A673 (cell line): Measurements from ENCODE around the gene SEC31A. TPM values are rescaled to one million over a fixed set of nuclear protein-coding genes. Genes with fewer than 3 reads are reported as not detected.

Experiments used
- BruUV-seq: library from RNA; stranded (reverse); fragments of 400-500 nt; replicated peaks from 2 replicates; lab custom pipeline; 2021; lab: Mats Ljungman, UMichigan
- CTCF ChIA-PET: fragments of 300-600 bp; sonication (Branson Sonifier 250); formaldehyde crosslinking; loops from one replicate; lab custom pipeline; 2022; ENCODE audit warnings: antibody characterized with exemption; lab: Charles Lee
- POLR2A ChIA-PET: fragments of 300-600 bp; sonication (Branson Sonifier 250); formaldehyde crosslinking; loops from one replicate; lab custom pipeline; 2022; ENCODE audit warnings: antibody characterized with exemption; ENCODE audit not compliant: low non-redundant PET; lab: Charles Lee
- DNase-seq: peaks from one replicate; pipeline ENCODE4 v3.0.0-alpha.2; 2015; ENCODE audit warnings: low spot score
- H3K27ac ChIP-seq: fragments of 200-600 bp; sonication (generic); 2 replicates; pipeline ENCODE4 v1.5.1; 2016; ENCODE audit warnings: mixed run types, low read depth, mild to moderate bottlenecking, mixed read lengths, antibody characterized with exemption, low read length; ENCODE audit not compliant: poor library complexity, severe bottlenecking
- H3K27me3 ChIP-seq: fragments of 200-600 bp; sonication (generic); replicated peaks from 2 replicates; pipeline ENCODE4 v1.6.1; 2017; ENCODE audit warnings: mixed run types, low read depth, mild to moderate bottlenecking, mixed read lengths, antibody characterized with exemption, low read length; ENCODE audit not compliant: insufficient read depth, poor library complexity
- H3K36me3 ChIP-seq: fragments of 200-600 bp; sonication (generic); 2 replicates; pipeline ENCODE4 v1.6.1; 2016; ENCODE audit warnings: mixed run types, mild to moderate bottlenecking, mixed read lengths, antibody characterized with exemption, low read length; ENCODE audit not compliant: insufficient read depth, poor library complexity, severe bottlenecking
- H3K4me1 ChIP-seq: fragments of 200-600 bp; sonication (generic); 2 replicates; pipeline ENCODE4 v1.6.1; 2017; ENCODE audit warnings: mixed run types, mild to moderate bottlenecking, mixed read lengths, antibody characterized with exemption, low read length; ENCODE audit not compliant: insufficient read depth, poor library complexity, severe bottlenecking
- H3K4me3 ChIP-seq: fragments of 200-600 bp; sonication (generic); 2 replicates; pipeline ENCODE4 v1.5.1; 2016; ENCODE audit warnings: low read depth, mixed run types, mild to moderate bottlenecking, mixed read lengths, low read length; ENCODE audit not compliant: poor library complexity, severe bottlenecking
- H3K9me3 ChIP-seq: fragments of 200-600 bp; sonication (generic); 2 replicates; pipeline ENCODE4 v1.6.1; 2016; ENCODE audit warnings: mixed run types, low read depth, mild to moderate bottlenecking, mixed read lengths, antibody characterized with exemption, low read length; ENCODE audit not compliant: poor library complexity, severe bottlenecking
- CTCF ChIP-seq: fragments of 300-800, 200-600 bp; sonication (generic); conservative IDR thresholded peaks from 2 replicates; pipeline ENCODE4 v1.5.1; 2017; ENCODE audit warnings: low read depth, mild to moderate bottlenecking, antibody characterized with exemption, low read length, moderate library complexity, mixed read lengths
- EZH2 ChIP-seq: fragments of 200-600 bp; sonication (generic); IDR thresholded peaks from 2 replicates; pipeline ENCODE4 v1.6.1; 2017; ENCODE audit warnings: borderline replicate concordance, low read depth, mild to moderate bottlenecking, mixed read lengths, antibody characterized with exemption, low read length; ENCODE audit not compliant: poor library complexity, severe bottlenecking
- intact Hi-C: fragments of 100-400 bp; cut with micrococcal nuclease; formaldehyde crosslinking; loops from one replicate; pipeline ENCODE4 v1.10.0; 2022; ENCODE audit not compliant: unreplicated experiment
- total RNA-seq: library from RNA; stranded (reverse); gene quantifications from 2 replicates; pipeline ENCODE4 v1.2.3, GENCODE V29; 2021

The SEC31A gene
- total RNA-seq, 1 experiment from 2014 or later: 96.9 TPM

- no peaks in the 10 kb centered on the region for H3K9me3 ChIP-seq
- ChIA-PET POLR2A (no interaction called here), CTCF (no interaction called here)
- TF ChIP-seq EZH2: no peak
- TF ChIP-seq CTCF: no peak
- H3K27ac ChIP-seq: peak overlapping the region; percentile 88
- intact Hi-C loops: no loop called here
- no peaks in the 10 kb centered on the region for H3K4me1 ChIP-seq
- H3K36me3 ChIP-seq: peaks cover 22% of the 10 kb centered on the region
- BruUV-seq: no TSS peak
- DNase-seq: no peak
- peak overlapping the region; percentile 82 for H3K4me3 ChIP-seq
- no peaks in the 10 kb centered on the region for H3K27me3 ChIP-seq
Measured at GRCh38 chr4:82891707-82892466, 934 bp upstream of the SEC31A start.

- no peaks in the 10 kb centered on the region for H3K4me1 ChIP-seq
- ChIA-PET CTCF (no interaction called here), POLR2A (no interaction called here)
- H3K27ac ChIP-seq: peak overlapping the region; percentile 88
- TF ChIP-seq CTCF (no peak), EZH2 (no peak)
- H3K27me3 ChIP-seq: no peaks in the 10 kb centered on the region
- no TSS peak for BruUV-seq
- peak overlapping the region; percentile 82 for H3K4me3 ChIP-seq
- no peak for DNase-seq
- peaks cover 22% of the 10 kb centered on the region for H3K36me3 ChIP-seq
- no peaks in the 10 kb centered on the region for H3K9me3 ChIP-seq
- intact Hi-C loops: no loop called here
Measured at GRCh38 chr4:82890528-82890900, 439 bp downstream of the SEC31A start.

DNA sequence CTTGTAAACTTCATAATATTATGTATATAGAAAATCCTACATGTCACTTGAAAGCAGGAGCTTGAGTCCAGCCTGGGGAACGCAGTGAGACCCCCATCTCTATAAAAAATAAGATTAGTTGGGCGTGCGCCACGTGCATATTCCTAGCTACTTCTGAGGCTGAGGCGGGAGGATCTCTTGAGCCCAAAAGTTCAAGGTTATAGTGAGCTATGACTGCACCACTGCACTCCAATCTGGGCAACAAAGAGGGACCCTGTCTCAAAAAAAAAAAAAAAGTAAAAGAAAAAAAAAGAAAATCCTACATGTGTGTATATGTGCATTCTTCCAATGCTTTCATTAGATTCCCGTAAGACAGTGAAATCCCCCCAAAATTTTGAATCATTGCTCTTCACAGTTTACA, 1.7 kb downstream of the SEC31A start:
- Histone ChIP-seq H3K27ac (no peak overlapping the region), H3K4me3 (peak overlapping the region; percentile 82), H3K27me3 (no peaks in the 10 kb centered on the region), H3K4me1 (no peaks in the 10 kb centered on the region), H3K36me3 (peaks cover 15% of the 10 kb centered on the region), H3K9me3 (no peaks in the 10 kb centered on the region)
- POLR2A ChIA-PET: no interaction called here
- CTCF ChIA-PET: interaction anchor here (0.7 kb wide), 2 partner anchors 395 to 415 kb away, joined by 5 to 9 read pairs; partner anchors contain the start of gene COQ2
- intact Hi-C loops: no loop called here
- no peak for TF ChIP-seq EZH2
- TF ChIP-seq CTCF: no peak
- TSS peak; percentile 35 for BruUV-seq
- no peak for DNase-seq
